ENCODE measurements around the gene COL10A1. TPM values are rescaled to one million over a fixed set of nuclear protein-coding genes. Genes with fewer than 3 reads are reported as not detected.

Gene COL10A1
- total RNA-seq, 1 experiment from 2014 or later = not detected

GRCh38 chr6:116173928-116174327 lies 48.0 kb upstream of the COL10A1 start:
- no peak overlapping the region for H3K4ac ChIP-seq (ENCODE audit: low read depth, low read length)
- H3K18ac ChIP-seq (ENCODE audit: insufficient read length, low read depth, low read length) = no peak overlapping the region
- H3K4me1 Mint-ChIP-seq = peaks cover 13 to 16% of the 10 kb centered on the region in 2 experiments
- no peak for DNase-seq
- H3K27me3 ChIP-seq (ENCODE audit: insufficient read depth, low read length) = no peaks in the 10 kb centered on the region
- H3K4me3 Mint-ChIP-seq = no peak overlapping the region
- no peak overlapping the region for H4K8ac ChIP-seq (replicated peaks; ENCODE audit: insufficient read length, low read depth, low read length)
- no CpG with 5 or more reads among the region's 3 CpGs for WGBS (ENCODE audit: extremely low coverage, insufficient read length, low lambda C conversion rate)
- H3K56ac ChIP-seq (ENCODE audit: insufficient read length, low read depth, low read length) = no peak overlapping the region
- no peak overlapping the region for H3K4me2 ChIP-seq (ENCODE audit: insufficient read depth, insufficient read length, low read length)
- no peak overlapping the region for H2BK15ac ChIP-seq (ENCODE audit: low read depth, low read length)
- no peak overlapping the region for H3K27ac ChIP-seq (ENCODE audit: insufficient read length, low read depth, low read length)
- H2BK5ac ChIP-seq (ENCODE audit: insufficient read length, low read length) = no peak overlapping the region
- no peak overlapping the region for H2AFZ ChIP-seq (ENCODE audit: low read length)
- no peaks in the 10 kb centered on the region for H4K20me1 ChIP-seq (ENCODE audit: control insufficient read depth, insufficient read depth, insufficient read length)
- H4K91ac ChIP-seq (ENCODE audit: insufficient read length, low read depth, low read length) = no peak overlapping the region
- peaks cover 9% of the 10 kb centered on the region in 2 experiments for H3K9me3 Mint-ChIP-seq
- H3K14ac ChIP-seq (ENCODE audit: insufficient read depth, low read length) = no peak overlapping the region
- no peak overlapping the region for H3K23ac ChIP-seq (ENCODE audit: insufficient read length, low read depth, low read length)
- no peaks in the 10 kb centered on the region for H3K23me2 ChIP-seq (ENCODE audit: insufficient read length, low read depth, low read length, poor library complexity, severe bottlenecking)
- no peaks in the 10 kb centered on the region for H3K4me1 ChIP-seq (ENCODE audit: insufficient read depth, low read length)
- no peaks in the 10 kb centered on the region for H3K79me2 ChIP-seq (ENCODE audit: insufficient read depth, low read length)
- no peak overlapping the region for H2BK120ac ChIP-seq (ENCODE audit: low read depth, low read length, poor library complexity, severe bottlenecking)
- H3T11ph ChIP-seq (ENCODE audit: low read length) = no peak overlapping the region
- TF ChIP-seq CTCF (conservative IDR thresholded peaks at IDR 0.05) = no peak
- H2AK5ac ChIP-seq (ENCODE audit: insufficient read length, low read length) = no peak overlapping the region
- H4K5ac ChIP-seq (ENCODE audit: insufficient read length, low read depth, low read length) = no peak overlapping the region
- no peaks in the 10 kb centered on the region for H3K79me1 ChIP-seq (ENCODE audit: insufficient read depth, low read depth, low read length, poor library complexity, severe bottlenecking)
- no peaks in the 10 kb centered on the region for H3K9me3 ChIP-seq (ENCODE audit: control insufficient read depth, low read depth, low read length)
- no peaks in the 10 kb centered on the region for H3K27me3 Mint-ChIP-seq (ENCODE audit: low read depth)
- no peak overlapping the region for H2BK20ac ChIP-seq (ENCODE audit: low read depth, low read length, poor library complexity, severe bottlenecking)
- H3K27ac Mint-ChIP-seq = no peak overlapping the region
- H2BK12ac ChIP-seq (ENCODE audit: insufficient read length, low read depth, low read length) = no peak overlapping the region
- H3K9ac ChIP-seq (ENCODE audit: extremely low read depth, insufficient read length, low read length) = no peak overlapping the region
- peaks cover 7 to 15% (median 7%) of the 10 kb centered on the region in 3 experiments for H3K36me3 Mint-ChIP-seq (ENCODE audit: insufficient read depth in 1 of 3, low read depth in 3 of 3)
